Heart right ventricle (tissue), 16 donors: ENCODE data around the gene CNN1. TPM values are rescaled to one million over a fixed set of nuclear protein-coding genes. Genes with fewer than 3 reads are reported as not detected.
A peak's percentile ranks its signal among the peaks of the same experiment; 100 is the strongest.

ENCODE experiments used
- ATAC-seq, 8 donors: fragments of 200-7000 bp; cut with Tn5 transposase; one replicate each; pipeline ENCODE4 v1.9.1; 2020; ENCODE audit warnings: mild to moderate bottlenecking in 8 of 8, moderate library complexity in 8 of 8, moderate number of reproducible peaks in 1 of 8
- DNase-seq, 2 donors: peaks; one replicate each; pipeline ENCODE4 v3.0.0-alpha.2; 2020
- H3K27ac ChIP-seq, 10 donors: fragments of 200-600 bp; sonication (generic) in 2 of 10; one replicate each; pipeline versions ENCODE4 v1.5.0 to v1.8.0; 2020 to 2022; ENCODE audit warnings: mild to moderate bottlenecking in 3 of 10
- H3K27me3 ChIP-seq, 7 donors: fragments of 200-600 bp; one replicate each; pipeline ENCODE4 v1.8.0; 2021 to 2022; ENCODE audit warnings: mild to moderate bottlenecking in 2 of 7
- H3K36me3 ChIP-seq, 9 donors: fragments of 200-600 bp; sonication (generic) in 1 of 9; one replicate each; pipeline versions ENCODE4 v1.5.0 to v1.8.0; 2020 to 2022; ENCODE audit warnings: mild to moderate bottlenecking in 2 of 9
- H3K4me1 ChIP-seq, 9 donors: fragments of 200-600 bp; sonication (generic) in 1 of 9; one replicate each; pipeline versions ENCODE4 v1.5.0 to v1.8.0; 2020 to 2022; ENCODE audit warnings: mild to moderate bottlenecking in 4 of 9
- H3K4me3 ChIP-seq, 10 donors: fragments of 200-600 bp; sonication (generic) in 2 of 10; one replicate each; pipeline versions ENCODE4 v1.5.0 to v1.8.0; 2020 to 2022; ENCODE audit warnings: mild to moderate bottlenecking in 7 of 10, moderate library complexity in 2 of 10
- H3K9me3 ChIP-seq, 11 donors: fragments of 200-600 bp in 10 of 11; sonication (generic) in 2 of 11; one replicate each; pipeline versions ENCODE4 v1.5.0 to v1.8.0; 2013 to 2022; ENCODE audit warnings: mild to moderate bottlenecking in 2 of 11, control low read depth in 1 of 11, moderate library complexity in 1 of 11
- CTCF ChIP-seq, 9 donors: fragments of 200-600 bp; sonication (generic) in 2 of 9; IDR thresholded peaks; one replicate each; pipeline versions ENCODE4 v1.5.0 to v1.8.0; 2021 to 2022; ENCODE audit warnings: antibody characterized with exemption in 9 of 9, mild to moderate bottlenecking in 5 of 9, moderate library complexity in 1 of 9
- WGBS, 2 donors: extraction: QIAGEN DNeasy Blood & Tissue Kit; methylation state at CpG; one replicate each; pipeline ENCODE4 v1.1.7; 2013; ENCODE audit warnings: inconsistent platforms in 1 of 2; 5-methylcytosine and 5-hydroxymethylcytosine counted together
- intact Hi-C, 10 donors: fragments of 100-400 bp; cut with DNase I; formaldehyde crosslinking; loops; one replicate each; pipeline versions ENCODE4 v1.11.1 to v1.14.2; 2022
- polyA plus RNA-seq, 2 donors: library from polyadenylated mRNA; stranded (reverse); fragments of 200-250 nt; gene quantifications; one replicate each; pipeline ENCODE4 v1.2.3, GENCODE V29; 2013
- total RNA-seq, 10 donors: library from RNA; stranded (reverse); fragmentation: NEBNext Ultra II Directional in 3 of 10; extraction: Animal tissue kit (Norgen Biotek cat#: 25700) in 3 of 10; gene quantifications; one replicate each; pipeline versions ENCODE4 v1.2.1 to v1.2.4, GENCODE V29; 2021 to 2023
- donor health status: Arrhythmogenic right ventricular cardiomyopathy.
- donor health status: ischemic (EF 13 %, LVEDD 7.1; RV severe dilation, severe dysfunction).
- donor health status: healthy with polysubstance abuse.
- donor health status: DM: no; HTN: yes; CAD: no.
- donor health status: DM: no; HTN: no; CAD: no.
- donor health status: ischemic (EF 25% LVEDD 6.9; RV normal size, moderate dysfunction).
- donor health status: ischemic (EF 25% LVEDD 5.7; RV mildly dilated, moderate dysfunction).
- donor health status: healthy.
- donor health status: DM: yes; HTN: yes; CAD: no.
- donor health status: Ischemic cardiomyopathy.
- donor health status: ischemic (EF 35%, LVEDD 5.7; RV mildly dilated, moderate dysfunction).
- donor health status: nonischemic (EF 11% LVEDD 7.7; RV severe dilation, severe dysfunction).
- donor health status: DM: yes; HTN: yes; CAD: no.
- donor health status: PGD.
- donor health status: ischemic (EF 29% LVEDD 5.4; RV normal size, mild dysfunction).
- donor health status: nonischemic (EF 23%, LVEDD 6.1; RV moderate dilation, normal function).

Gene CNN1
- total and polyA plus RNA-seq, 12 donors = 63.4 to 678 (median 163) TPM

DNA sequence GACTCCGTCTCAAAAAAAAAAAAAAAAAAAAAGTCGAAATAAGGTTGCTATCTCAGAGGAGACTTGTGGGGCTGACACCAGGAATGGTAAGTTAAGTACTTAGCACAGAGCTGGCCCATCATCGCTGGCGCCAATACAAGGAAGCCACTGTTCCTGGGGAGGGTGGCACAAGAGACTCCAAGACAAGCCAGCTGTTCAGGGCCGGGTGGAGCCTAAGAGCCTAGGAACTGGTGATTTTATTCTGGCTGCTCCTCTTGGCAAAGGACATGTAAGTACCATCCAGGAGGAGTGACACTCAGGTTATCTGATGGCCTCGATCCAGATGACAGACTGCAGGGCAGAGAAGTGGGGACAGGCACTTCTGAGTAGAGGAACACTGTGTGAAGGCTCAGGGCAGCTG, 16.6 kb downstream of the CNN1 start:
- Histone ChIP-seq H3K36me3 (peaks cover 0 to 50% (median 16%) of the 10 kb centered on the region in 9 donors), H3K9me3 (no peaks in the 10 kb centered on the region), H3K4me1 (peaks cover 9 to 38% (median 31%) of the 10 kb centered on the region in 9 donors), H3K4me3 (no peak overlapping the region), H3K27ac (peak overlapping the region in 1 of 10 donors; percentile 52), H3K27me3 (no peaks in the 10 kb centered on the region)
- no peak for TF ChIP-seq CTCF (IDR thresholded peaks at IDR 0.05)
- 68 to 74% methylated on average over 6 of the region's 6 CpGs for WGBS, 2 donors
- intact Hi-C loops = no loop called here
- ATAC-seq (no peak), DNase-seq (no peak)

- no peak for DNase-seq
- Histone ChIP-seq H3K9me3 (no peaks in the 10 kb centered on the region), H3K36me3 (peaks cover 0 to 47% (median 16%) of the 10 kb centered on the region in 9 donors), H3K27ac (no peak overlapping the region), H3K27me3 (no peaks in the 10 kb centered on the region), H3K4me1 (peaks cover 9 to 44% (median 36%) of the 10 kb centered on the region in 9 donors), H3K4me3 (no peak overlapping the region)
- intact Hi-C loops = no loop called here
- WGBS, 2 donors = 78% methylated on average over 4 of the region's 4 CpGs
- no peak for ATAC-seq
- no peak for TF ChIP-seq CTCF (IDR thresholded peaks at IDR 0.05)
Measured at GRCh38 chr19:11556634-11557420, 18.2 kb downstream of the CNN1 start.

GRCh38 chr19:11558881-11559828, 20.5 kb downstream of the CNN1 start, which contains the start of gene ELOF1:
Gene ELOF1 (minus strand): TSS chr19:11559230. CDS start chr19:11554347, 4,883 bp downstream.
- ATAC-seq = peak; percentile 97 to 99 (median 99)
- peaks cover 9 to 44% (median 36%) of the 10 kb centered on the region in 9 donors for H3K4me1 ChIP-seq
- peak within 1 kb of the TSS; percentile 61 to 96 (median 82) for H3K4me3 ChIP-seq
- WGBS, 2 donors = 2 to 4% methylated on average over 57 of the region's 57 CpGs
- peak in 3 of 9 donors; percentile 24 to 45 (median 37) for TF ChIP-seq CTCF (IDR thresholded peaks at IDR 0.05)
- H3K36me3 ChIP-seq = peaks cover 0 to 27% (median 5%) of the 10 kb centered on the region in 9 donors
- H3K27me3 ChIP-seq = no peaks in the 10 kb centered on the region
- intact Hi-C loops = loop anchor here in 1 of 10 donors (2.0 kb wide), 1 partner anchor 22 kb away; no protein-coding TSS in a partner anchor
- DNase-seq = peak; percentile 97 to 98
- H3K9me3 ChIP-seq = no peaks in the 10 kb centered on the region
- peak within 1 kb of the TSS; percentile 15 to 87 (median 74) for H3K27ac ChIP-seq
